GM21619 (cell line): ENCODE results near the gene LPO.

Experiments used
- ATAC-seq: cut with Tn5 transposase; IDR thresholded peaks from one replicate; pipeline ENCODE4 v1.9.1; 2021; ENCODE audit not compliant: unreplicated experiment

The LPO gene

DNA sequence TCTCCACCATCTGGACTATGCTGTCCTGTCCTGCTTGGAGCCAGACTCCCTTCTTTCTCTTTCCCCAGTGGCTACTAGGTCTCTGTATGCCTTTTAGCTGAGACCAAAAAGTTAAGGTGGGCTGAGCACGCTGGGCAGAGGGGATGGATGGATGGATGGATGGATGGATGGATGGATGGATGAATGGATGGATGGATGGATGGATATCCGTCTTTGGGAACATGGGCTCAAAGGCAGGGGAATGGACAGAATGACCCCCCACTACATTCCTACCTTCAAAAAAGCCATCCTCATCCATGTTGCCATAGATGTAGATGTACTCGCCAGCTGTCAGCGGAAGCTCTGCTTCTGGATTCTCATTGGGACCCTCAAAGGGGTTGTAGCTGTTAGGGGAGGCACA lies 77.4 kb downstream of the LPO start:
- no peak for ATAC-seq

DNA sequence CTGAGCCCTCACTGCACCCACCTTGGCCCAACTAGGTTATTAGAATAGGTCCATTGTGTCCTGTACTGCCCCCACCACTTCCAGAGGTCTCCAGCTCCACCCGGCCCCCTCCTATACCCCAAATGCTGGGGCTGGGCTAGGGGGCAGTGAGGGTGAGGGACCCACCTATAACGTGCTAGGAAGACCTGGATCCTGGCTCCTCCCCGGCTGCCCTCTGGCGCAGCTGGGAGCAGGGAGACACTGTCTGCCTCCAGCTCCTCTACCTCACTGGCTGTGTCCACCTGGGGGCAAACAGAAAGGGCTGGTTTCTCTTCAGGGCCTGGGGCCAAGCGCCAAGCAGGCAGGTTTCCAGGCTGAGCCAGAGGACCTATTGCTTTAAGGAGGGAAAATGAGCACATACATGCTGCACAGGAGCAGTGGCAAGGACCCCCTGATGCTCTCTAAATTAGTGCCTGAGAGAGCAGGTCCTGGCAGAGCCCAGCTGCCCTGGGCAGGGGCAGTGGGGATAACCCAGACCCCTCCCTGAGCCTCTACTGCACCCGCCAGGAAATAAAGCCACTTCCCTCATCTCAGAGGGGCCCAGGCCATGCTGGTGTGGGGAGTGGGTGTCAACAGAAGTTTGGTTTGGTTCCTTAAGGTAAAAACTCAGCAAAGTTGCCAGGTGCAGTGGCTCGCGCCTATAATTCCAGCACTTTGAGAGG lies 78.0 kb downstream of the LPO start:
- ATAC-seq = no peak

DNA sequence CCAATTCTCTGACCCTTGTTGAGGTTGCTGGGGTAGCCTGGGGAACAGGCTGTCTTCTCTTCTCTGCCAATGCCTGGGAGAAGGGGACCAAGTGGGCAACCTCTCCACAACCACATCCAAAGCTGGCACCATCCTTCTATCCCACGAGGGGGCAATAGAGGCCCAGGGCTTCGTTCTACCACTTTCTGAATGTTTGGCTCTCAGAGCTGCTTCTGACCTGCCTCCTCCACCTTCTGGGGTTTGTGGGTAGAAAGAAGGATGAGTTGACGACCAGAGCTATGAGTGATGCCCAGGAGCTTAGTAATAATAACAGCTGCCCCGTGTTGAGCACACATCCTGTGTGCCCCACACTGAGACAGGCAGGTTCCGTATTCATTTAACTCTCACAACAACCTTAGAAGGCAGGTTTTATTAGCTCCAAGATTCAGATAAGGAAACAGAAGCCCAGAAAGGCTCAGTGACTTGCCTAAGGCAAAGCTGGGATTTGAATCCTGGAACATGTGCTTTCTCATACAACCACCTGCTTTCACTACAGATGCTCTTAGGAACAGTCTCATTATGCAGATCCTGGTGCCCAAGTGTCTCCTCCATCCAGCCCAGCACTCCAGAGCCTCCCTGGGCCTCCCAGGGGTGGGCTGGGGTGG lies 79.2 kb downstream of the LPO start:
- peak; percentile 82 for ATAC-seq

DNA sequence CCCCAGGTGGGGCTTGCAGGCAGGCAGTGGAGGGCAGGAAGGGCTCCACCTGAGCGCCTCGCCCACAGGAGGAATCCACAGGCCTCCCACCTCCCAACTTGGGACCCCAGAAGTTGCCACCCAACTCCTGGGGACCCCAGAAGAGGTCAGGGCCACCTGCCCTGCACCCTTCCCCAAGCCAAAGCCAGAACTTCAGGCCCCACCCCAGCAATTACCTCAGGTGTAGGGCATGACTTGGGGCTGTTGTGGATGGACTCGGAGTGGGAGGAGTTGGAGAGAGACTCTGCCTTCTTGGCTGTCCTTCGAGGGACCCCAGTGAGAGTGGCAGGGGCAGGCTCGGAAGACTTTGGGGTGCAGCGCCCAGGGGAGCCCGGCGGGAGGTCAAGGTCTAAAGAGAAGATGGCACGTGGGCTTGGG lies 79.7 kb downstream of the LPO start:
- ATAC-seq = no peak
